MCF 10A (cell line): Measurements from ENCODE around the gene TMEM200B. TPM values are rescaled to one million over a fixed set of nuclear protein-coding genes. Genes with fewer than 3 reads are reported as not detected.

Experiments used
- BruUV-seq: library from RNA; stranded (reverse); fragments of 400-500 nt; replicated peaks from 2 replicates; lab custom pipeline; 2021; lab: Mats Ljungman, UMichigan
- CTCF ChIA-PET: fragments of 300-600 bp; sonication (Branson Sonifier 250); formaldehyde crosslinking; extraction: SDS; loops from one replicate; lab custom pipeline; 2021; ENCODE audit warnings: antibody characterized with exemption, inconsistent platforms; lab: Yijun Ruan, JAX
- POLR2A ChIA-PET: fragments of 300-600, 350-650 bp; sonication (Branson Sonifier 250); formaldehyde crosslinking; extraction: SDS; loops from one replicate; lab custom pipeline; 2020; ENCODE audit warnings: antibody characterized with exemption, inconsistent platforms; lab: Yijun Ruan, JAX
- DNase-seq: peaks from one replicate; pipeline ENCODE4 v3.0.0-alpha.2; 2018; ENCODE audit not compliant: unreplicated experiment
- H3K27ac Mint-ChIP-seq: one replicate; pipeline ENCODE4 v1.8.0; 2022; ENCODE audit warnings: mild to moderate bottlenecking, low read depth, mixed read lengths; ENCODE audit not compliant: unreplicated experiment
- H3K27me3 Mint-ChIP-seq: one replicate; pipeline ENCODE4 v1.8.0; 2022; ENCODE audit warnings: mixed read lengths; ENCODE audit not compliant: insufficient read depth, unreplicated experiment
- H3K36me3 Mint-ChIP-seq: one replicate; pipeline ENCODE4 v1.8.0; 2022; ENCODE audit warnings: mild to moderate bottlenecking, moderate library complexity, mixed read lengths; ENCODE audit not compliant: insufficient read depth, unreplicated experiment
- H3K4me1 Mint-ChIP-seq: one replicate; pipeline ENCODE4 v1.8.0; 2022; ENCODE audit warnings: mixed read lengths; ENCODE audit not compliant: insufficient read depth, unreplicated experiment
- H3K4me3 Mint-ChIP-seq: one replicate; pipeline ENCODE4 v1.8.0; 2022; ENCODE audit warnings: mild to moderate bottlenecking, moderate library complexity, mixed read lengths; ENCODE audit not compliant: unreplicated experiment
- H3K9me3 Mint-ChIP-seq: one replicate; pipeline ENCODE4 v1.8.0; 2022; ENCODE audit warnings: mixed read lengths; ENCODE audit not compliant: unreplicated experiment
- intact Hi-C: fragments of 100-400 bp; cut with micrococcal nuclease; formaldehyde crosslinking; loops from 2 replicates; pipeline ENCODE4 v1.14.1; 2022
- total RNA-seq: library from RNA; stranded (reverse); gene quantifications from 2 replicates; pipeline ENCODE4 v1.2.3, GENCODE V29; 2022
- TF ChIP-seq, protein P1 (sequence below): fragments of 200-600 bp; IDR thresholded peaks from one replicate; pipeline ENCODE4 v1.8.0; 2022; ENCODE audit warnings: antibody characterized with exemption, mild to moderate bottlenecking; ENCODE audit not compliant: unreplicated experiment

Gene TMEM200B
- total RNA-seq, 1 experiment from 2014 or later = not detected

DNA sequence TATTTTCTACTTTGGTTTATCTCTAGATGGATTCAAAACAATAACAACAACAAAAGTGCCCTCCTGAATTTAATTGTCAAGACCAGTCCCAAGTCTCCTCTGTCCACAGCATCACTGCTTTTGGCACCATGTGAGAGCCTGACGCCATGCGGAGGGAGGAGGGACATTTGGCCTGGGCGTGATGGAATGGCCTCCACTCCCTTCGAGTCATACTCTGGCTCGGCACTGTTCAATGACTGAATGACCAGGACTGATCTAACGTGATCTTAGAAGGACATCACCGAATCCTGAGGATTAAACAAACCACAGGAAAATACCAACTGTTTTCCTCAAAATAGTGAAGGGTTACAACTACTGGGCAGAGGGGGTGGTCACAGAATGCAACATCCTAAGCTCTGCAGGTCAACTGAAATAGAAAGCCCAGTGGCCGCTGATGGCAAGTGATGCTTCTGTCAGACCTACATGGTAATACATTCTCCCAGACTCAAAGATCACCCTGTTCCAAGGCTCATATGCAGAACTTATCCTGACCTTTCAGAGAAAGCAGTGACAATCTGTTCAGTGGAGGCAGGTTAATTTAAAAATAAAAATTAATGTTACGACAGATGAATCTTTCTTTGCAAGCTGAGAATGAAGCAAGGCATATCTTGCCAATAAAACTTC is 38.9 kb upstream of the TMEM200B start:
- H3K4me3 Mint-ChIP-seq = no peak overlapping the region
- H3K36me3 Mint-ChIP-seq = peaks cover 72% of the 10 kb centered on the region
- H3K9me3 Mint-ChIP-seq = no peaks in the 10 kb centered on the region
- no peak for DNase-seq
- TF ChIP-seq, protein P1, sequence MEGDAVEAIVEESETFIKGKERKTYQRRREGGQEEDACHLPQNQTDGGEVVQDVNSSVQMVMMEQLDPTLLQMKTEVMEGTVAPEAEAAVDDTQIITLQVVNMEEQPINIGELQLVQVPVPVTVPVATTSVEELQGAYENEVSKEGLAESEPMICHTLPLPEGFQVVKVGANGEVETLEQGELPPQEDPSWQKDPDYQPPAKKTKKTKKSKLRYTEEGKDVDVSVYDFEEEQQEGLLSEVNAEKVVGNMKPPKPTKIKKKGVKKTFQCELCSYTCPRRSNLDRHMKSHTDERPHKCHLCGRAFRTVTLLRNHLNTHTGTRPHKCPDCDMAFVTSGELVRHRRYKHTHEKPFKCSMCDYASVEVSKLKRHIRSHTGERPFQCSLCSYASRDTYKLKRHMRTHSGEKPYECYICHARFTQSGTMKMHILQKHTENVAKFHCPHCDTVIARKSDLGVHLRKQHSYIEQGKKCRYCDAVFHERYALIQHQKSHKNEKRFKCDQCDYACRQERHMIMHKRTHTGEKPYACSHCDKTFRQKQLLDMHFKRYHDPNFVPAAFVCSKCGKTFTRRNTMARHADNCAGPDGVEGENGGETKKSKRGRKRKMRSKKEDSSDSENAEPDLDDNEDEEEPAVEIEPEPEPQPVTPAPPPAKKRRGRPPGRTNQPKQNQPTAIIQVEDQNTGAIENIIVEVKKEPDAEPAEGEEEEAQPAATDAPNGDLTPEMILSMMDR = no peak
- no TSS peak for BruUV-seq
- H3K27ac Mint-ChIP-seq = no peak overlapping the region
- ChIA-PET CTCF (interaction anchor here (1.0 kb wide), 1 partner anchor 44 kb away, joined by 3 read pairs; no protein-coding TSS in a partner anchor), POLR2A (interaction anchor here (0.8 kb wide), 1 partner anchor 20 kb away, joined by 3 read pairs; no protein-coding TSS in a partner anchor)
- no peaks in the 10 kb centered on the region for H3K27me3 Mint-ChIP-seq
- H3K4me1 Mint-ChIP-seq = peaks cover 3% of the 10 kb centered on the region
- intact Hi-C loops = no loop called here

DNA sequence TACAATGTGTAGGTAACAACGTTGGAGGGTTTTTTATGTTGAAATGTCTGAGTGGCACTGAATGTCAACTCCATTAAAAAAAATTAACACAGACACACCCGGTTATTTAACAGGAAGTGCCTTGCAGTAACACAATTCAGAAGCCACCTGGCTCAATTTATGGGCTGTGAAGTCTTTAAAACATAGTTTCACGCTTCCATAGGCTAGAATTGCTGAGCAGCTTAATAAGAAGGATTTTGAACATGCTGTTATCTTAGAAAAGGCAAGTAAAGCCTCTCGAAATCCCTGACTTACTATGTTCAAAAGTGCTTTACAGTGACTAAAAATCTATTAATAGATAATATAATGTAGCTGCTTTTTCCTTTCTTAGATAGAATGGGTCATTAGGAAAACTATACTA is 38.3 kb upstream of the TMEM200B start:
- no peaks in the 10 kb centered on the region for H3K9me3 Mint-ChIP-seq
- BruUV-seq = no TSS peak
- TF ChIP-seq, protein P1 = no peak
- peaks cover 3% of the 10 kb centered on the region for H3K4me1 Mint-ChIP-seq
- no peaks in the 10 kb centered on the region for H3K27me3 Mint-ChIP-seq
- no peak for DNase-seq
- no peak overlapping the region for H3K4me3 Mint-ChIP-seq
- intact Hi-C loops = no loop called here
- H3K36me3 Mint-ChIP-seq = peaks cover 72% of the 10 kb centered on the region
- ChIA-PET POLR2A (interaction anchor here (0.8 to 1.4 kb wide), 2 partner anchors 8 to 21 kb away, joined by 3 to 6 read pairs; no protein-coding TSS in a partner anchor), CTCF (no interaction called here)
- no peak overlapping the region for H3K27ac Mint-ChIP-seq

DNA sequence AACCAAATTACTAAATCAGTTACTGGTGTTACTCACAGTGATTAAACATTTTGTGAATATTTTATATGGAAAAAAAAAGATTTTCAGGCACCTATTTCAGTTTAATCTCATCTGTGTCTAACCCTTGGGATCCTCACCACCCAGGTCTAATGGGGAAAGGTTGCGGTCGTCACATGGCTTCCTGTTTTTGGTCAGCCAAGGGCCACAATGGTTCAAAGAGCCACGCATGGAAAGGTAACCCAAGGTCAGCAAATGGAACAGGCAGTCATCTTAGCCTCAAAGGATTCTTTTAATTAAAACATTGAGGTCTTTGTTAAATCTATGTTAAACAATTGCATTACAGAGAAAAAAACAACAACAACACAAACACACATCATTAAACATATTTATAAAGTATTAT is 36.1 kb upstream of the TMEM200B start:
- H3K36me3 Mint-ChIP-seq = peaks cover 76% of the 10 kb centered on the region
- H3K4me1 Mint-ChIP-seq = peaks cover 2% of the 10 kb centered on the region

DNA sequence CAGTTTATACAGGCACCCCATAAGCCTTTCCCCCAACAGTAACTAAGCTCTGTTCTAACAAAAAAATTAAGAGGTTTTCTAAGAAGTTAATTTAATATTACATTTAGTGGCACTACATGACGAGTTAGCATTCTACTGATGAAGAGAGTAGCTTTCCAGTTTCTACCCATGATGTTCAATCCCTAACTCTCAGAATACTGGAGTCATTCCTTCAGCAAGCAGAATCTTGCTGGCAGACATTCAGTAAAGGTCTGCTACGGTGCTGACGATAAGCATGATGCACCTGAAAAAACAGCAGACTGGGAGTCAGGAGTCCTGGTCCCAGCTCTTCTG is 33.5 kb upstream of the TMEM200B start:
- no peak overlapping the region for H3K4me3 Mint-ChIP-seq
- H3K9me3 Mint-ChIP-seq = no peaks in the 10 kb centered on the region
- TF ChIP-seq, protein P1 = no peak
- peaks cover 82% of the 10 kb centered on the region for H3K36me3 Mint-ChIP-seq
- ChIA-PET CTCF (no interaction called here), POLR2A (interaction anchor here (0.6 to 2.1 kb wide), 3 partner anchors 8 to 23 kb away, joined by 4 to 9 read pairs (median 4); no protein-coding TSS in a partner anchor)
- intact Hi-C loops = no loop called here
- no TSS peak for BruUV-seq
- no peak overlapping the region for H3K27ac Mint-ChIP-seq
- H3K4me1 Mint-ChIP-seq = no peaks in the 10 kb centered on the region
- no peaks in the 10 kb centered on the region for H3K27me3 Mint-ChIP-seq
- no peak for DNase-seq

More for the DNA sequence above, 36.1 kb upstream of the TMEM200B start:
- Mint-ChIP-seq H3K27ac (no peak overlapping the region), H3K4me3 (no peak overlapping the region), H3K27me3 (no peaks in the 10 kb centered on the region), H3K9me3 (no peaks in the 10 kb centered on the region)
- no peak for DNase-seq
- TF ChIP-seq, protein P1 = no peak
- no TSS peak for BruUV-seq
- ChIA-PET POLR2A (interaction anchor here (0.6 to 1.7 kb wide), 6 partner anchors 13 to 853 kb away, joined by 3 to 8 read pairs (median 4); partner anchors contain the start of gene SRSF4), CTCF (interaction anchor here (0.7 kb wide), 1 partner anchor 283 kb away, joined by 4 read pairs; no protein-coding TSS in a partner anchor)
- intact Hi-C loops = no loop called here
